HG02678 (cell line): Measurements from ENCODE around the gene ZDHHC22.

ENCODE experiments used
- ATAC-seq: cut with Tn5 transposase; IDR thresholded peaks from one replicate; pipeline ENCODE4 v1.9.1; 2021; ENCODE audit warnings: mild to moderate bottlenecking, moderate library complexity; ENCODE audit not compliant: unreplicated experiment

ZDHHC22 gene

GRCh38 chr14:77085538-77085937, 56.1 kb downstream of the ZDHHC22 start:
- no peak for ATAC-seq

- ATAC-seq: no peak
Observed at GRCh38 chr14:77084985-77085384, 56.6 kb downstream of the ZDHHC22 start.

GRCh38 chr14:77083082-77083481, 58.5 kb downstream of the ZDHHC22 start:
- no peak for ATAC-seq

GRCh38 chr14:77082356-77082755, 59.2 kb downstream of the ZDHHC22 start:
- no peak for ATAC-seq
